A204.1 (cell line): ENCODE measurements around the gene CAPN10.

ENCODE experiments used
- FAIRE-seq: peaks from 2 replicates; lab custom pipeline; 2012; peaks lifted over from hg19 to GRCh38; lab: Jason Lieb, UNC

CAPN10 gene

GRCh38 chr2:240590681-240591111, 4.2 kb downstream of the CAPN10 start:
- no peak for FAIRE-seq

GRCh38 chr2:240591226-240591625, 4.7 kb downstream of the CAPN10 start:
- no peak for FAIRE-seq

DNA sequence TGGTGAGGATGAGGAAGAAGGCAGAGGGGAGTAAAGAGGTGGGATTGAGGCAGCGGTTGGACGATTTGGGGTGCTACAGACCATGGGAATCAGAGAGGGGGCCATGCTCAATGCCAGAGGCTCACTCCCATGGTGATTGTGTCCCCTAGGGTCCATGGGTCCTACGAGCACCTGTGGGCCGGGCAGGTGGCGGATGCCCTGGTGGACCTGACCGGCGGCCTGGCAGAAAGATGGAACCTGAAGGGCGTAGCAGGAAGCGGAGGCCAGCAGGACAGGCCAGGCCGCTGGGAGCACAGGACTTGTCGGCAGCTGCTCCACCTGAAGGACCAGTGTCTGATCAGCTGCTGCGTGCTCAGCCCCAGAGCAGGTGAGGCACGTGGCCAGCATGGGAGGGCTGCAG, 5.2 kb downstream of the CAPN10 start:
- FAIRE-seq = no peak

GRCh38 chr2:240593026-240593702, 6.6 kb downstream of the CAPN10 start:
- FAIRE-seq = no peak

DNA sequence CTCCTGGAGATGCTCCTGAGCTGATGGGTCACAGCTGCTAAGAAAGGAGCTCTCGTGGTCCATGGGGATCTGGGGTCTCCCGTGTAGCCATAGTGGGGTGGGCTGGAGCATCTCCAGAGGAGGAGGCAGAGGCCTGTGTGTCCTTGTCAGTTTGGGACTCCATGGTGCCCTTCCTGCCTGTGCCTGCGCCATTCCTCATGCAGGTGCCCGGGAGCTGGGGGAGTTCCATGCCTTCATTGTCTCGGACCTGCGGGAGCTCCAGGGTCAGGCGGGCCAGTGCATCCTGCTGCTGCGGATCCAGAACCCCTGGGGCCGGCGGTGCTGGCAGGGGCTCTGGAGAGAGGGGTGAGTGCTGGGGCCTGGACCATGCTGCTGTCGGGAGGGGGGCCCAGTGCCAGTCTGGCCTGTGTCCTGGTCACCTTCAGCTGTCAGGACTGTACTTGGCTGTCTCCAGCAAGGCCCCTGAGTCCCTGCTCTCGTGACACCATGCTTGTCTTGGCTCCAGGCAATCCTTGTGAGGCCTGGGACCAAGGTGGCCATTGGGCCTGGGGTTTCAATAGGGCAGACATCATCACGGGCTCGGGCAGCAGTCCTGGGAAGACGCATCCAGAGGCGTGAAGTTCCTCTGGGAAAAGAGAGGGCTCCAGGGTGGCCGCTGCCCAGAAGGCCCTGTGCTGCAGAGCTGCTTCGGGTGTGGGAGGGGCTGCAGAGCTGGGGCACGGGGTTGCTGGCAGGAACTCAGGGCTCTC, 7.3 kb downstream of the CAPN10 start:
- no peak for FAIRE-seq

GRCh38 chr2:240594511-240595380, 8.2 kb downstream of the CAPN10 start:
- FAIRE-seq = no peak

GRCh38 chr2:240595381-240596079, 9.0 kb downstream of the CAPN10 start:
- no peak for FAIRE-seq

DNA sequence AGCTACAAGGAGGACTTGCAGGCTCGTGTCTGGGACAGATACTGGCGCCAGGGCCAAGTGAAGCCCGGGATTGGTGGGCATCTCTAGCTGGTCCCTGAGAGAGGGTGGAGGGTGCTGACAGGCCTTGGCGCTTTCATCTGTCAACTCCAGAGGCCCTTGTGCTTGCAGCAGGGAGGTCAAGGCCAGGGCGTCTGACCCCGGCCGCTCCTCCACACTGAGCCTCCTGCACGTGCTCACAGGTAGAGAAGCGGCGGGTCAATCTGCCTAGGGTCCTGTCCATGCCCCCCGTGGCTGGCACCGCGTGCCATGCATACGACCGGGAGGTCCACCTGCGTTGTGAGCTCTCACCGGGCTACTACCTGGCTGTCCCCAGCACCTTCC, 9.5 kb downstream of the CAPN10 start:
- FAIRE-seq = no peak

DNA sequence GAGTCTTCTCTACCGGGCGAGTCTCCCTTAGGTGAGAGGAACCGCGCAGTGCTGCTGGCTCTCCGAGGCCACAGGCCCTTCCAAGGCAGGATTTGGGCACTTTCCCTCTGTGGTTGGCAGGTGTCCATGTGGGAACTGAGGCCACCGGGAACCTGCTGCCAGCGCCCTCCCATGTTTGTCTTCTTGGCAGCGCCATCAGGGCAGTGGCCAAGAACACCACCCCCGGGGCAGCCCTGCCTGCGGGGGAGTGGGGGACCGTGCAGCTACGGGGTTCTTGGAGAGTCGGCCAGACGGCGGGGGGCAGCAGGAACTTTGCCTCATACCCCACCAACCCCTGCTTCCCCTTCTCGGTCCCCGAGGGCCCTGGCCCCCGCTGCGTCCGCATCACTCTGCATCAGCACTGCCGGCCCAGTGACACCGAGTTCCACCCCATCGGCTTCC, 10.0 kb downstream of the CAPN10 start:
- FAIRE-seq = no peak

DNA sequence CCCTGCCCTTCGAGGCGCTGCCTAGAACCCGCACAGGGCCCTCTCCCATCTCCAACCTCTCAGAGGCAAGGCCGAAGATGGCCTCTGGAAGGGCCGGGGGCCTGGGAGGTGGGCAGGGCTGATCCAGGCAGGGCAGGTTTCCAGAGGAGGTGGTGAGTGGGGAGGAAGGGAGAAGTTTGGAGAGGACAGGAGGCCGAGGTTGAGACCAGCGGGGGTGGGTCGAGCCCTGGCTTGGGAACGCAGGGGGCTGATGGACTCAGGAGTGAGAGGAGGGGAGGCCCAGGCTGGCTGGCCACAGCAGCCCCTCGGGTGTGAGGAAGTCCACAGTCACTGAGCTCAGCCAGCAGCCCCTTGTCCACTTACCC, 10.5 kb downstream of the CAPN10 start:
- no peak for FAIRE-seq

- no peak for FAIRE-seq
Observed at GRCh38 chr2:240597419-240598181, 11.1 kb downstream of the CAPN10 start.

DNA sequence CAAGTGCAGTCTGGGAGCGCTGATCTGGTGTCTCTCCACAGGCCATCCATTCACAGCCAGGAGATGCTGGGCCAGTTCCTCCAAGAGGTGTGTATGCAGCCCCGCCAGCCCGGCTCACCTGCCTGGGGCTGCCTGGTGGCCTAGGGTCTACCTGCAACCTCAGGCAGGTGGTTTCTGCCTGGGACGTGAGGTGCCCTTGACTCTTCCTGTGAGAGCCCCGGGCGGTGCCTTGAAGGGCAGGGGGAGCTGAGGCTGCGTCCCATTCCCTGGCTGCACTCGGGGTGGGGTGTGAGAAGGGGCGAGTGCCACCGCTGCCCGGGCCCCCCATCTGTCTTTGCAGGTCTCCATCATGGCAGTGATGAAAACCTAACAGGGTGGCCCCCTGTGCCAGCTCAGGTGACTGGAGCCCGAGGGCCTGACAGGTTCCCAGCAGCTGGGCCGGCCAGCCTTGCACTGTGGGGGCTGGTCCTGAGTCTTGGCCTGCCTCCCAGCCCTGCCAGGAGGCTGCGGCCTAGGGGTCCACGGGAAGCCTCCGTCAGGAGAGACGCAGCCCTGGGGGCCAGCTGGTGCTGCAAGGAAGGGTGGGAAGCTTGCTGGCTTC, 11.9 kb downstream of the CAPN10 start:
- no peak for FAIRE-seq

- no peak for FAIRE-seq
Observed at GRCh38 chr2:240599141-240599583, 12.6 kb downstream of the CAPN10 start.

GRCh38 chr2:240600451-240600961, 14.0 kb downstream of the CAPN10 start:
- FAIRE-seq = no peak

- no peak for FAIRE-seq
Observed at GRCh38 chr2:240601061-240601830, 14.7 kb downstream of the CAPN10 start.

DNA sequence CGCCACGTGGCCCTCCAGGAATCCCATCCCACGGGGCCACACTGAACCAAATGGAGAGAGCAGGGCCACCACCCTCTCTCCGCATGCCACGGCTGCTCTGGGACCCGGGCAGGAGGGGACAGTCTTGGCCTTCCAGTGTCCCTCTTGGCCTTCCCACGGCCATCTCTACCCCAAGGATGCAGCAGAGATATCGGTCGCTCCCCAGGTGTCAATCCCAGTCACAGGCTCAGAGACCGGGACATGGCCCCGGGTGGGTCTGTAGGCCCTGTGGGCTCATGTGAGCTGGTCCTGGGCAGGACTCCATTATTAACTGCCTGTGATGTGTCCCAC, 15.3 kb downstream of the CAPN10 start:
- FAIRE-seq = no peak

DNA sequence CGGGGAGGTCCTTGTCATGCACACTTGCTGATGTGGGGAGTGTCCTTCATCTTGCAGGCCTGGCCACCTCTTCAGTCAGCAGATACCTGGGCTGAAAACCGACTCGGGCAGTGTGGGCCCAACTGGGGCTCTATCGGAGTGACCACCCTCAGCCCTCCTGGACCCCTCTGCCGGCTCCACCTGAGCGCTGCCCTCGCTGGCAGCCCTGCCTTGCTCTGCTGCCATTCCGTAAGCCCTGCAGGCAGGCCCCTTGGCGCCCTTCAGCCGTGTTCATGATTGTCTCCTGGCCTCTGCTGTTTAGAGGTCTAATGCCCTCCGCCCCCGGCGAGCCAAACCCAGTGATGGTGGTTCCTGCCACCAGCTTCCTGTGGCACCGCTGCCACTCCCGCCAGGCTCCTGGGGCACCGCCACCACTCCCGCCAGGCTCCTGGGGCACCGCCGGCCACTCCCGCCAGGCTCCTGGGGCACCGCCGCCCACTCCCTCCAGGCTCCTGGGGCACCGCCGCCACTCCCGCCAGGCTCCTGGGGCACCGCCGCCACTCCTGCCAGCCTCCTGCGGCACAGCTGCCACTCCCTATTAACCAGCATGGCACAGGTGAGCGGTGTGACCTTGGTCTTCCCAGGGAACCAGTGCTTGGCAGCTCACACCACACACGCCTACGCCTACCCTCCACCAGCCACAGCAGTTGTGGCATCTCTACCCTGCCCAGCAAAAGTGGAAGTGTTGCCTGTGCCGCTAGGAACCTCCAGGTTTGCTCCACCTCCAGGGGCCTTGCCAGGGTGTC, 15.9 kb downstream of the CAPN10 start:
- FAIRE-seq = no peak

- no peak for FAIRE-seq
Observed at GRCh38 chr2:240603081-240603835, 16.7 kb downstream of the CAPN10 start.

GRCh38 chr2:240603846-240604245, 17.3 kb downstream of the CAPN10 start:
- no peak for FAIRE-seq
